SU-DHL-6 (cell line): Measurements from ENCODE around the gene UBR4.

Experiments
- H2AFZ ChIP-seq: fragments of 200-600 bp; sonication (generic); 2 replicates; pipeline ENCODE4 v1.6.1; 2014; ENCODE audit warnings: low read depth, mild to moderate bottlenecking, moderate library complexity, mixed read lengths, antibody characterized with exemption, low read length; ENCODE audit not compliant: severe bottlenecking
- H3F3A ChIP-seq: fragments of 200-600 bp; shearing (Covaris generic); 2 replicates; pipeline ENCODE4 v1.6.0; 2016; ENCODE audit warnings: antibody characterized with exemption, mild to moderate bottlenecking; ENCODE audit not compliant: insufficient read depth
- H3K27ac ChIP-seq: fragments of 200-600 bp; sonication (generic); 2 replicates; pipeline ENCODE4 v1.5.1; 2016; ENCODE audit warnings: low read depth, mild to moderate bottlenecking, low read length, moderate library complexity, mixed read lengths
- H3K27me3 ChIP-seq: fragments of 200-600 bp; sonication (generic), shearing (Covaris generic); 2 replicates; pipeline ENCODE4 v1.6.0; 2014; ENCODE audit warnings: mild to moderate bottlenecking, low read length
- H3K36me3 ChIP-seq: fragments of 200-600 bp; sonication (generic); 2 replicates; pipeline ENCODE4 v1.6.1; 2014; ENCODE audit warnings: mild to moderate bottlenecking, low read length, mixed read lengths
- H3K4me2 ChIP-seq: fragments of 300-600, 200-600 bp; shearing (Covaris generic), sonication (generic); 2 replicates; pipeline ENCODE4 v1.6.0; 2014; ENCODE audit warnings: low read length, low read depth, mild to moderate bottlenecking; ENCODE audit not compliant: poor library complexity, severe bottlenecking
- H3K4me3 ChIP-seq: fragments of 200-600 bp; sonication (generic); 2 replicates; pipeline ENCODE4 v1.5.1; 2014; ENCODE audit warnings: antibody characterized with exemption, low read length, mild to moderate bottlenecking, mixed read lengths; ENCODE audit not compliant: insufficient read depth, poor library complexity, severe bottlenecking
- H3K79me2 ChIP-seq: fragments of 200-600 bp; sonication (generic); 2 replicates; pipeline ENCODE4 v1.6.1; 2014; ENCODE audit warnings: mild to moderate bottlenecking, low read length, moderate library complexity; ENCODE audit not compliant: insufficient read depth
- H3K9ac ChIP-seq: fragments of 200-600 bp; sonication (generic); 2 replicates; pipeline ENCODE4 v1.7.0; 2014; ENCODE audit warnings: mild to moderate bottlenecking, low read length
- H3K9me2 ChIP-seq: fragments of 200-600 bp; sonication (generic); replicated peaks from 2 replicates; pipeline ENCODE4 v1.6.1; 2014; ENCODE audit warnings: low read length; ENCODE audit not compliant: insufficient read depth
- H3K9me3 ChIP-seq: fragments of 200-600 bp; sonication (generic); 2 replicates; pipeline ENCODE4 v1.6.1; 2014; ENCODE audit warnings: low read length, mixed read lengths; ENCODE audit not compliant: insufficient read depth
- H4K20me1 ChIP-seq: fragments of 200-600 bp; sonication (generic); 2 replicates; pipeline ENCODE4 v1.6.1; 2014; ENCODE audit warnings: low read depth, mild to moderate bottlenecking, antibody characterized with exemption, low read length, moderate library complexity, mixed read lengths
- CTCF ChIP-seq: fragments of 200-600 bp; sonication (generic); IDR thresholded peaks from one replicate; pipeline ENCODE4 v1.5.1; 2017; ENCODE audit warnings: antibody characterized with exemption, mild to moderate bottlenecking, low read length, moderate library complexity; ENCODE audit not compliant: insufficient read depth, poor library complexity, severe bottlenecking
- EZH2phosphoT487 ChIP-seq: fragments of 200-600 bp; sonication (generic), shearing (Covaris generic); conservative IDR thresholded peaks from 2 replicates; pipeline ENCODE4 v1.6.1; 2018; ENCODE audit warnings: mild to moderate bottlenecking, antibody characterized with exemption, low read length, moderate library complexity, mixed read lengths

Gene UBR4

GRCh38 chr1:19066874-19067181, 143.2 kb downstream of the UBR4 start:
- Histone ChIP-seq H2AFZ (no peak overlapping the region), H3K9ac (no peak overlapping the region), H3K36me3 (no peaks in the 10 kb centered on the region), H3K27me3 (no peaks in the 10 kb centered on the region), H4K20me1 (no peaks in the 10 kb centered on the region), H3F3A (no peaks in the 10 kb centered on the region), H3K9me3 (no peaks in the 10 kb centered on the region; the same call in 1 of the 2 replicates), H3K4me2 (no peak overlapping the region), H3K9me2 (no peaks in the 10 kb centered on the region), H3K79me2 (no peaks in the 10 kb centered on the region), H3K4me3 (no peak overlapping the region), H3K27ac (no peak overlapping the region)
- TF ChIP-seq EZH2phosphoT487 (no peak), CTCF (no peak)

GRCh38 chr1:19066248-19066873, 143.7 kb downstream of the UBR4 start:
- no peak overlapping the region for H2AFZ ChIP-seq
- no peaks in the 10 kb centered on the region; the same call in 1 of the 2 replicates for H3K9me3 ChIP-seq
- H3F3A ChIP-seq = no peaks in the 10 kb centered on the region
- H3K4me2 ChIP-seq = no peak overlapping the region
- no peaks in the 10 kb centered on the region for H3K79me2 ChIP-seq
- no peaks in the 10 kb centered on the region for H3K27me3 ChIP-seq
- H3K27ac ChIP-seq = no peak overlapping the region
- H3K4me3 ChIP-seq = no peak overlapping the region
- no peaks in the 10 kb centered on the region for H3K36me3 ChIP-seq
- no peak for TF ChIP-seq EZH2phosphoT487
- TF ChIP-seq CTCF = no peak
- H4K20me1 ChIP-seq = no peaks in the 10 kb centered on the region
- H3K9me2 ChIP-seq = no peaks in the 10 kb centered on the region
- H3K9ac ChIP-seq = no peak overlapping the region

- H3K9ac ChIP-seq = no peak overlapping the region
- no peak overlapping the region for H2AFZ ChIP-seq
- no peak overlapping the region for H3K4me2 ChIP-seq
- H3F3A ChIP-seq = no peaks in the 10 kb centered on the region
- no peak overlapping the region for H3K4me3 ChIP-seq
- H3K27me3 ChIP-seq = no peaks in the 10 kb centered on the region
- H3K79me2 ChIP-seq = no peaks in the 10 kb centered on the region
- no peaks in the 10 kb centered on the region; the same call in 1 of the 2 replicates for H3K9me3 ChIP-seq
- H3K27ac ChIP-seq = no peak overlapping the region
- no peaks in the 10 kb centered on the region for H4K20me1 ChIP-seq
- no peak for TF ChIP-seq CTCF
- no peak for TF ChIP-seq EZH2phosphoT487
- H3K9me2 ChIP-seq = no peaks in the 10 kb centered on the region
- no peaks in the 10 kb centered on the region for H3K36me3 ChIP-seq
Measured at GRCh38 chr1:19065526-19066247, 144.4 kb downstream of the UBR4 start.
